Ovary (tissue), 3 donors: ENCODE measurements around the gene MIEF1.

Experiments
- CTCF ChIP-seq, 3 donors: fragments of 450-650 bp in 2 of 3; fragments of 200-600 bp in 1 of 3; IDR thresholded peaks; one replicate each; pipeline versions ENCODE4 v1.5.1 to v1.8.0; 2016 to 2022; ENCODE audit warnings: antibody characterized with exemption in 3 of 3, mild to moderate bottlenecking in 1 of 3
- POLR2A ChIP-seq: fragments of 450-650 bp; IDR thresholded peaks from one replicate; pipeline ENCODE4 v1.6.1; 2017; ENCODE audit warnings: antibody characterized with exemption, mild to moderate bottlenecking, moderate library complexity
- donor health status: DM: no; HTN: no; CAD: no.

- TF ChIP-seq POLR2A (no peak), CTCF (IDR thresholded peaks at IDR 0.05) (no peak)
These were observed 56.2 kb downstream of the MIEF1 start for GRCh38 chr22:39558254-39558727.
